Ishikawa (cell line): Measurements from ENCODE around the gene SMURF1.

Source experiments
- CEBPB ChIP-seq: IDR thresholded peaks from 2 replicates; pipeline ENCODE4 v1.6.1; 2012
- CREB1 ChIP-seq: IDR thresholded peaks from 2 replicates; pipeline ENCODE4 v1.6.1; 2012; ENCODE audit warnings: low read depth
- EGR1 ChIP-seq: IDR thresholded peaks from 2 replicates; pipeline ENCODE4 v1.6.1; 2012
- EP300 ChIP-seq: IDR thresholded peaks from 2 replicates; pipeline ENCODE4 v1.6.1; 2012; ENCODE audit warnings: borderline replicate concordance
- FOXM1 ChIP-seq: IDR thresholded peaks from 2 replicates; pipeline ENCODE4 v1.6.1; 2012; ENCODE audit warnings: low read depth, borderline replicate concordance
- MAX ChIP-seq: IDR thresholded peaks from 2 replicates; pipeline ENCODE4 v1.6.1; 2012
- NFIC ChIP-seq: IDR thresholded peaks from 2 replicates; pipeline ENCODE4 v1.6.1; 2012
- RAD21 ChIP-seq: IDR thresholded peaks from 2 replicates; pipeline ENCODE4 v1.6.1; 2012; ENCODE audit warnings: low read depth
- REST ChIP-seq: IDR thresholded peaks from 2 replicates; pipeline ENCODE4 v1.6.1; 2012; ENCODE audit warnings: low read depth, mild to moderate bottlenecking
- TAF1 ChIP-seq: IDR thresholded peaks from 2 replicates; pipeline ENCODE4 v1.6.1; 2012; ENCODE audit warnings: low read depth, mild to moderate bottlenecking
- TCF12 ChIP-seq: IDR thresholded peaks from 2 replicates; pipeline ENCODE4 v1.6.1; 2012; ENCODE audit warnings: low read depth
- TEAD4 ChIP-seq: IDR thresholded peaks from 2 replicates; pipeline ENCODE4 v1.6.1; 2012
- USF1 ChIP-seq: IDR thresholded peaks from 2 replicates; pipeline ENCODE4 v1.6.1; 2012
- YY1 ChIP-seq: IDR thresholded peaks from 2 replicates; pipeline ENCODE4 v1.6.1; 2012; ENCODE audit warnings: low read depth
- ZBTB7A ChIP-seq: IDR thresholded peaks from 2 replicates; pipeline ENCODE4 v1.6.1; 2012; ENCODE audit warnings: low read depth

The SMURF1 gene

GRCh38 chr7:99037327-99037940 is 106.5 kb downstream of the SMURF1 start:
- TF ChIP-seq TCF12 (no peak), EGR1 (no peak), RAD21 (no peak), TAF1 (no peak), ZBTB7A (no peak), CEBPB (no peak), YY1 (no peak), CREB1 (no peak), NFIC (no peak), TEAD4 (no peak), FOXM1 (no peak), EP300 (no peak), MAX (no peak), REST (no peak), USF1 (no peak)

- TF ChIP-seq TEAD4, result no peak
- no peak for TF ChIP-seq NFIC
- no peak for TF ChIP-seq ZBTB7A
- no peak for TF ChIP-seq YY1
- no peak for TF ChIP-seq FOXM1
- no peak for TF ChIP-seq TAF1
- no peak for TF ChIP-seq EGR1
- TF ChIP-seq CEBPB, result no peak
- TF ChIP-seq TCF12, result no peak
- TF ChIP-seq EP300, result no peak
- no peak for TF ChIP-seq USF1
- no peak; the same call in 1 of the 2 replicates for TF ChIP-seq RAD21
- no peak for TF ChIP-seq REST
- no peak for TF ChIP-seq CREB1
- no peak for TF ChIP-seq MAX
Observed at GRCh38 chr7:99036546-99037111, 107.3 kb downstream of the SMURF1 start.

GRCh38 chr7:99035723-99036545 is 108.0 kb downstream of the SMURF1 start:
- TF ChIP-seq YY1 (no peak), CEBPB (no peak), TAF1 (no peak), TEAD4 (no peak), ZBTB7A (no peak), NFIC (no peak), CREB1 (no peak), RAD21 (no peak), USF1 (no peak), MAX (no peak), FOXM1 (no peak), TCF12 (no peak), REST (no peak)
